ENCODE results near the gene DDX24.

The DDX24 gene
- total RNA-seq, result 347 to 402 reads per million in 2 experiments

DNA sequence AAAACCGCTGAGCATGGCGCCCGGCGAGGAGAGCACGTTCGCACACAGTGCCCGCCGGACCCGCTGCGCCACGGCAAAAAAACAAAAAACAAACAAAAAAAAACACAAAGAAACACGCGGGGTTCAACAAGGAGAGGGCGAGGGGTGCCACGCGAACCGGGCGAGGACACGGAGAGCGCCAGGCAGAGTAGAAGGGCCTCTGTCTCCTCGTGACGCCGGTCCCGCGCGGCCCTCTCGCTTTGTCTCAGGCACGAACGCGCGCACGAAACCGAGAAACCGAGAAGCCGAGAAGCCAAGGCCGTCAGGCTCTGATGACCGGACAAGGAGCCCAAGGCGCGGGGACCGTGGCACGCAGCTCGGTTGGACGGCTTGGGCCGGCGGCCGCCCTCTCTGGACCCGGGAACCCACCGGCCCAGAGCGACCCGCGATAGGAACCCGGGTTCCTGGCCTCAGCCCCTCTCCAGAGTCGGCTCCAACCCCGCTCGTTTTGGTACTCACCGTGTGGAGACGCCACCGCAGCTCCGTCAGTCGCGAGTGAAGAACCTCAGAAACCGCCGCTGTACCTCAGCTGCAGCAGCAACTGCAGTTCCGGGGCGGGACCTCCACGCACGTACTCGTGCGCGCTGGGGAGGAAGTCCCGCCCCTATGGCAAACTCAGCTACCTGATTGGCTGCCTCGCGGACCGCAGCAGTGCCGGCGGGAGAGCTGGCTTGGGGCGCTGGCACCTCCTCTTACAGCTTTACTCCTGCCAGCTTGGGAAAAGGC lies at the start of gene DDX24, which contains the start of gene IFI27L1:
Gene DDX24 (minus strand): TSS at position 582 of the 765 bp plus-strand sequence. CDS start 1,460 bp downstream, outside the sequence.
Gene IFI27L1 (plus strand): TSS at position 690 of the 765 bp plus-strand sequence. CDS start 15,628 bp downstream, outside the sequence.
- DNase-seq (ENCODE audit: low read depth), result peak; percentile 95

GRCh38 chr14:94129758-94130414 lies 48.9 kb upstream of the DDX24 start:
- DNase-seq (ENCODE audit: low read depth), result peak; percentile 7

- DNase-seq (ENCODE audit: low read depth), result peak; percentile 52
Observed at GRCh38 chr14:94129111-94129757, 48.2 kb upstream of the DDX24 start, which contains the start of gene IFI27L2. IFI27L2 (minus strand) TSS chr14:94129604; CDS start chr14:94129564, 40 bp downstream.

DNA sequence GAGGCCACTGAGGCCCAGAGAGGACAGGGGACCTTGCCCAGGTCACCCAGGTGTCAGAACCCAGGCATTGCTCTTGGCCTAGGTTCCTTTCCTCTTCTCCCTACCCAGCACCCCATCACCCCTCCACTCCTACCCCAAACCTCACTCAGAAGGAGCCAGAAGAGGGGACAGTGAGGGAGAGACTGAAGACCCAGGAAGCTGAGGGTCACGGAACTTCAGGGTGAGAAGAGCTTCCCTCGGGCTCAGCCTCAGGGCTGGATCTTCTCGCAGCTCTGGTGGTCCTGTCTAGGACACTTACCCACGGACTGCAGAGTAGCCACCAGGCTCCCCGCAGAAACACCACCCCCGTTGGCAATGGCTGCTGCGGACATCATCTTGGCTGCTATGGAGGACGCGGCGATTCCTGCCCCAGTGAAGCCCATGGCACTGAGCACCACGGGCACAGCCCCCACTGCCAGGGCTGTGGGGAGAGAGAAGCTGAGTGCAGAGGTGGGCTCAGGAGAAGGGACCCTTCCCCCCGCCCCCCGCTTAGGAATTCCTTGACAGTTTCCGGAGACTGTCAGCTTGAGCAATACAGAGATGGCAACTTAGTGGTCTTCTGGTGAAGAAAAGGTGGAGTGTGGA lies 47.3 kb upstream of the DDX24 start:
- no peak for DNase-seq (ENCODE audit: low read depth)

- no peak for DNase-seq (ENCODE audit: low read depth)
Observed at GRCh38 chr14:94127330-94127729, 46.3 kb upstream of the DDX24 start.

- DNase-seq (ENCODE audit: low read depth), result no peak
Observed at GRCh38 chr14:94126800-94127199, 45.8 kb upstream of the DDX24 start.

DNA sequence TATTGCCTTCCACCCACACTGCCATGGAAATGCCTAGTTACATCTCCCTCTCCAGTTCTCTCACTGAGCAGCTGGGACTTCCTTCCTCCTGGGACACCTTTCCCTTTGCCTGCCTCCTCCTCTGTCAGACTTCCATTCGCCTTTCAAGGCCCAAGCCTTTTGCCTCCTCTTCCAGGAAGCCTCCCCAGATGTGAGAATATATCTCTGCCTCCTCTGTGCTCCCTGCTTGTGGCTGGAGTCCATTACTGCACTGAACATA lies 45.3 kb upstream of the DDX24 start:
- DNase-seq (ENCODE audit: low read depth), result no peak

GRCh38 chr14:94125659-94126418 lies 44.8 kb upstream of the DDX24 start:
- no peak for DNase-seq (ENCODE audit: low read depth)

- no peak for DNase-seq (ENCODE audit: low read depth)
Observed at GRCh38 chr14:94124582-94125377, 43.8 kb upstream of the DDX24 start.

DNA sequence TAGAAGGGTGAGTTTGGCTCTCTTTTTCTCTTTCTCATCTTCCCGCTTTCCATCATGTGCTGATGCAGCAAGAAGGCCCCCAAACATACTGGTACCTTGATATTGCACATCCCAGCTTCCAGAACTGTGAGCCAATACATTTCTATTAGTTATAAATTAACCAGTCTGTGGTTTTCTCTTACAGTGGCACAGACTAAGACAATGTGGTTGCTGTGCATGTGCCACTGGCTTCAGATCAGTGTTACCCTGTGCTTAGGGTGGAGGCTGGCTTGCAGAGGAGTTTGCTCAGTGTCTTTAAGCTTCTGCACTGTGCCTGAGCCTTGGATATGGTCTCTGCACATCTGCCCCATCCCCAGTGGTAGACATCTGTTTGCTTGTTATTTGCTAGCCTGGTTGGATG lies 42.9 kb upstream of the DDX24 start:
- DNase-seq (ENCODE audit: low read depth), result no peak

- DNase-seq (ENCODE audit: low read depth), result no peak
Observed at GRCh38 chr14:94123296-94123695, 42.3 kb upstream of the DDX24 start.

- DNase-seq (ENCODE audit: low read depth), result no peak
Observed at GRCh38 chr14:94122438-94122837, 41.4 kb upstream of the DDX24 start.

DNA sequence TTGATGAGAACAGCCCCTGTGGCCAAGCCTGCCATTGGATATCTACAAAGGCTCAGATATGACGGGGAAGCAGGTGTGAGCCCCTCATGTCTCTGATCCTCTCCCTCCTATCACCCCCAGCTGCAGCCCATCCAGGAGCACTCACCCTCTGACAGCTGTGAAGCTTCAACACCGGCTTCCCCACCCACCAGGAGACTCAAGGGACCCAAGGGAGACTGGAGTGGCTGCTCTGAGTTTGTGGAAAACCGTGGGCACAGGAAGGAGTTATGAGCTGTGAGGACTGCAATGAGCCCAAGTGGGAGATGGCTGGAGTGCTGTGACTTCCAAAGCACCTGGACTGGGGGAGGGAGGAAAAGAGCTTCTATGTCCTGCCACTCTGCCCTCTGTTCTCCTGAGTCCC lies 40.5 kb upstream of the DDX24 start:
- DNase-seq (ENCODE audit: low read depth), result no peak

GRCh38 chr14:94120667-94121340 lies 39.8 kb upstream of the DDX24 start:
- no peak for DNase-seq (ENCODE audit: low read depth)

DNA sequence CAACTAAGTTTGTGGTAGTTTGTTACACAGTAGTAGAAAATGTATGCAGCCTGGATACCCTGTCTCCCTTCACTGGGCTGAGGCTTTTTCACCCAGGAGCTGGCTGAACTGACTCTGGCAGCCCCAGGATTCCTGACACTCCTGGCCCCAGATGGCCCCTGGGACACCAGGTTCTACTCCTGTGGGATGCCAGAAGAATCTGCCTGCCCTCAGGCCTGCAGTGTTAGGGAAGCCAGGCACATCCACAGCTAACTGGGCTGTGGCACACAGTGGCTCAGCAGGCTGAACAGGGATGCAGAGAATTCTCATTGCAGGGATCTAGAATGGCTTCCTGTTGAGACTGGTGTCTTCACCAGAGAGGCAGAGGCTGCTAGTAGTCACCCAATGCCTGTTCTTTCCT lies 38.1 kb upstream of the DDX24 start:
- DNase-seq (ENCODE audit: low read depth), result no peak

DNA sequence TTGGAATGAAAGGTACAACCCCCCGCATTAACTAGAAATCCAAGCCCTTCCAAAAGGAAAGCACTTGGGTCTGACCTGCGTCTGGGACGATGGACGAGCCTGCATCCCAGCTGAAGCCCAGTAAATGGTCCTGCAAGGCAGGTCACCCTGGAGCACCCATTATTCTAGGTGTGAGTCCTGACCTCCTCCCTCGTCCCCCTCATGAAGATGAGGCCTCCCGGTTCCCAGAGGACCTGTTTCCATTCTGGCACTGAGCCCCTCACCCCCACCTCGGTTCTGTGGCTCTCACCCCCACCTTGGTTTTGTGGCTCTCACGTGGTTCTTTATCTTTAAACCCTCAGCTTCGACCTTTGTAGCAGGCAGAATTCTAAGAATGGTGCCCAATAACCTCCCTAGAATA lies 36.9 kb upstream of the DDX24 start:
- DNase-seq (ENCODE audit: low read depth), result no peak

DNA sequence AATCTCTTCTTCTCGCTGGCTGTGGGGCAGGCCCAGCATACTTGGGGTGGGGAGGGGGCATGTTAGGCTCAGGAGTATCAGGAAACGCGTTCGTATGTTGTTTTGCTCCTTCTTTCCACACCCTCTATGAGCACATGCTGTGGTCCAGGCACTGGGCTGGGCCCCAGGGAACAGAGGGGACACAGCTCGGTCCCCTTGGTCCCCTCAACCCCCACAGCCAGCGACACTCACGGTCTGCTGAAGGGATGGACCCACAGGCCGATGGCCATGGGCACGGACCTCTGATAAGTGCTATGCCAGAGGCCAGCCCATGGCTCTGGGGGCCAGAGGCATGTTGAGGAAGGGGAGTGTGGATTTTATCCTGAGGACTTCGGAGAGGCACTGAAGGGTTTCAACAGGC lies 35.7 kb upstream of the DDX24 start:
- no peak for DNase-seq (ENCODE audit: low read depth)

DNA sequence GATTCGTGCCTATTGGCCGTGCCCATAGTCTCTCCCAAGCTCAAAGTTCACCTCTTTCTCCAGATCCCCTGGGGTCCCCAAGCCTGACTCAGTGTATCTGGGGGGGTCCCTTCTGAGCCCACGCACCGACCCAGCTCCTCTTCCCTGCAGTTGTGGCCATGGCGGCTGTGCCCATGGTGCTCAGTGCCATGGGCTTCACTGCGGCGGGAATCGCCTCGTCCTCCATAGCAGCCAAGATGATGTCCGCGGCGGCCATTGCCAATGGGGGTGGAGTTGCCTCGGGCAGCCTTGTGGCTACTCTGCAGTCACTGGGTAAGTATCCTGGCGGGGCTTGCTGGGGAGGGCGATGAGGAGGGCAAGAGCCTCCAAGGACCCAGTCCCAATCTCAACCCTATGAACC lies 34.6 kb upstream of the DDX24 start:
- DNase-seq (ENCODE audit: low read depth), result no peak

GRCh38 chr14:94115058-94115591 lies 34.1 kb upstream of the DDX24 start:
- DNase-seq (ENCODE audit: low read depth), result no peak

GRCh38 chr14:94114589-94115057 lies 33.6 kb upstream of the DDX24 start:
- no peak for DNase-seq (ENCODE audit: low read depth)
